WI38 (cell line): Measurements from ENCODE around the gene PDK1.

ENCODE experiments used
- H3K4me3 ChIP-seq: 2 replicates; pipeline ENCODE4 v1.5.1; 2011; ENCODE audit warnings: low read depth, mild to moderate bottlenecking, control low read depth, low read length
- TF ChIP-seq, protein P1 (sequence below): IDR thresholded peaks from 2 replicates; pipeline ENCODE4 v1.5.1; 2012; ENCODE audit warnings: low read depth, mild to moderate bottlenecking, control low read depth, low read length

The PDK1 gene

DNA sequence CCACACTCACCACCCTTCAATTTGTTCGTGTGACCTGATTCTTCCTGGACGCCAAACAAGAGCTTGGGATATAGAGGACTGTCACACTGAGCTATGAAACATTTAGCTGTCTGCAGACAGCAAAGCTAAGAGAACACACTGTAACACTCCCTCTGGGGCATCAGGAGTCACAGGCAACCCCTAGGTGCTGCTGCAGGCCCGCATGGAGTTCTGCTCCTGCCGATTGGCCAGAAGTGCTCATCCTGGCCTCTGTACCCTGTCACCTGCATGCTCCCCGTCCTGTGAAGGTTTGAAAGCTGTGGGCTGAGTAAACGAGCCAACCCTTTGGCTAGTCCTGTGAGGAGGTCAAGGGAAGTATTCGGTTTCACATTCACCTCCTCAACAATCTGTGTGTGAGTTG, 73.7 kb downstream of the PDK1 start:
- no peak overlapping the region for H3K4me3 ChIP-seq
- TF ChIP-seq, protein P1, sequence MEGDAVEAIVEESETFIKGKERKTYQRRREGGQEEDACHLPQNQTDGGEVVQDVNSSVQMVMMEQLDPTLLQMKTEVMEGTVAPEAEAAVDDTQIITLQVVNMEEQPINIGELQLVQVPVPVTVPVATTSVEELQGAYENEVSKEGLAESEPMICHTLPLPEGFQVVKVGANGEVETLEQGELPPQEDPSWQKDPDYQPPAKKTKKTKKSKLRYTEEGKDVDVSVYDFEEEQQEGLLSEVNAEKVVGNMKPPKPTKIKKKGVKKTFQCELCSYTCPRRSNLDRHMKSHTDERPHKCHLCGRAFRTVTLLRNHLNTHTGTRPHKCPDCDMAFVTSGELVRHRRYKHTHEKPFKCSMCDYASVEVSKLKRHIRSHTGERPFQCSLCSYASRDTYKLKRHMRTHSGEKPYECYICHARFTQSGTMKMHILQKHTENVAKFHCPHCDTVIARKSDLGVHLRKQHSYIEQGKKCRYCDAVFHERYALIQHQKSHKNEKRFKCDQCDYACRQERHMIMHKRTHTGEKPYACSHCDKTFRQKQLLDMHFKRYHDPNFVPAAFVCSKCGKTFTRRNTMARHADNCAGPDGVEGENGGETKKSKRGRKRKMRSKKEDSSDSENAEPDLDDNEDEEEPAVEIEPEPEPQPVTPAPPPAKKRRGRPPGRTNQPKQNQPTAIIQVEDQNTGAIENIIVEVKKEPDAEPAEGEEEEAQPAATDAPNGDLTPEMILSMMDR = no peak

DNA sequence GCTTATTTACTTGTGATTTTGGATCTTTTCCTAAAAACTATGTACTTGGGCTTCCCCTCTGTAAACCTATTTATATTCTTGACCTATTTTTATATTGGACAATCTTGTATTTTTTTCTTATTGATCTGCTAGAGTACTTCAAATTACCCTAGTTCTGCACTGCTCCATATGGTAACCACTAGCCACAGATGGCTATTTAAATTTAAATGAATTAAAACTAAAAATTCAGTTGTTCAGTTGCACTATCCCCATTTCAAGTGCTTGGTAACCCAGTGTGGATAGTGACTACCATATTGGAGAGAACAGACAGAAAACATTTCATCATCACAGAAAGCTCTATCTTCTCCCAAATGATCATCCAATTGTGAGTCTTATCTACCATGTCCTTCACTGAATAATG, 74.3 kb downstream of the PDK1 start:
- no peak overlapping the region for H3K4me3 ChIP-seq
- TF ChIP-seq, protein P1 = no peak

DNA sequence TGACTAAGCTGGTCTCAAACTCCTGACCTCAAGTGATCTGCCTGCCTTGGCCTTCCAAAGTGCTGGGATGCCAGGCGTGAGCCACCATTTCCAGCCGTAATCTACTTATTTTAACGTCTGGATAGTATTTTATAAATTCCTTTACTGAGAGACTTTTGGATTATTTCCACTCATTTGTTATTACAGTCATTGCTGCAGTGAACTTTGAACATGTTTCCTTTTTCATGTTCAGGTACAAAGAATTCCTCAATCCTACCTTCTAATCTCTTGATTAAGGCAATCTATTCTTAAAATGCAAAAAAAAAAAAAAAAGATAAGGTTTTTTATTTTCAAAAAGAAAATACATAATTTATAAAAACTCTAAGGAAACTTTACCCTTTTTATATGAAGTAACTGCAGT, 78.6 kb downstream of the PDK1 start:
- TF ChIP-seq, protein P1 = no peak
- H3K4me3 ChIP-seq = no peak overlapping the region

DNA sequence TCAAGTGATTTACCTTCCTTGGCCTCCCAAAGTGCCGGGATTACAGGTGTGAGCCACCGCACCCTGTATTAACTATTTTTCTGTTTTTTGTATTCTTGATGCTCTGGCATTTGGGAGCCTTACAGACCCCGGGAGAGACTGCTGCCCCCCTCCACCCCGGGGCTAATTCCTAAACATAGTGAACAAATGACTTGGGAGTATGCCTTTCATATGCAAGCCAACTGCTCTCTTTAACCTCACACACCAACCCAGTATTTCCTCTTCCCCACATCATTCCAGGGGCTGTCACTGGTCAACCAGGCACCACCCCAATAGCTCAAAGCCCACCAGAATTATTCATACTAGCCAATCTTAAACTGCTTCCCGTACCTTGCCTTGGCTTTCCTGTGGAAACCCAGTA, 79.7 kb downstream of the PDK1 start:
- no peak overlapping the region for H3K4me3 ChIP-seq
- TF ChIP-seq, protein P1 = no peak

DNA sequence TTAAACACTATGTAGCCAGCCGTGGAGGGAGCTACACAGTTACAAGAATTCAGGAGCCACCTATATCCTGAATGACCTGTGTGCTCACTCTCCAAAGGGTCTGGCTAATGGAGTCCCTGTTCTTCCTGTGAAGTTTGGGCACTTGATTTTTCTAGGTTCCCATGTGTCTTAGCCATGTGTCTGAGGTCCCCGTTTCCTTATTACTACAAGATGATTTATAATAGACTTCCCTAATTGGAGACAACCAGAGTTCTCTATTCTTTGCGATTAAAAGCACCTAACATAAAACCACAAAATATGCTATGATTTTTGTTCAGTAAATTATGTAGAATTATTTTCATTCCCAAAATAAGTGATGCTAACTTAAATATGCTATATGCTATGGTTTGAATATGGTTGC, 83.4 kb downstream of the PDK1 start:
- H3K4me3 ChIP-seq = no peak overlapping the region
- TF ChIP-seq, protein P1 = no peak

DNA sequence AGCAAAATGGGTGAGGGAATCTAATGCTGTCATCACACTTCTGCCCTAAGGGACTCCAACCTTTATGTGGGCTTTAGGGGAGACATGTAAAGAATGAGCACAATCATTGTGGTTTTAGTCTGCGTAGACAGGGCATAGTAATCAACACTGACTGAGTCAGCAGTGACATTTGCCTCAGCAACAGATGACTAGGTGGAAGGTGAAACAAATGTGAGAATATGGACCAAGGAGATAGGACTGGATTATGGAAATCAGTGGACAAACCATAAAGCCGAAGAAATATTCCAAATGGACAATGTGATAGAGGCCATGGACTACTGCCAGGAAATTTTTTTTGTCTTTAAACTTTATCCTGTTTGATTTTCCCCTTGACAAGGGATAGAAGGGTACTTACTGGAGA, 83.9 kb downstream of the PDK1 start:
- TF ChIP-seq, protein P1 = no peak
- H3K4me3 ChIP-seq = no peak overlapping the region

DNA sequence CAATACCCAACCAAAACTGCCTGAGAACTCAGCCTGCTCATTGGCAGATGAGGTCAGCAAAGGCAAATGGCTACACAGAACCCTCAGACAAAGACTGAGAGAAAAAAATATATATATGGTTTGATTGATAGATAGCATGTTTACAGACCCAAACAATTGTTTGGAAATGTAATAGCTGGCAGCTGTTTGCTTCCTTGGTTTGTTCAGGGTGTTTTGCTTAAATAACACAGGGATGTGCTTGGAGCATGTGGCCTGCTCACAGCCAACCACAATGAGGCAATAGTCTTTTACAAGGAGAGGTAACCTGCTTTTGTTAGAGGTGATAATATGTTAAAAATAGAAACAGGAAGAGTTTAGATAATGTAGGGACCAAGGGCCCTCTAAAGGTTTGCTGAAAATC, 84.5 kb downstream of the PDK1 start:
- H3K4me3 ChIP-seq = no peak overlapping the region
- TF ChIP-seq, protein P1 = no peak
